Measurements from ENCODE around the gene LIN54.
A peak's percentile ranks its signal among the peaks of the same experiment; 100 is the strongest.

The LIN54 gene

DNA sequence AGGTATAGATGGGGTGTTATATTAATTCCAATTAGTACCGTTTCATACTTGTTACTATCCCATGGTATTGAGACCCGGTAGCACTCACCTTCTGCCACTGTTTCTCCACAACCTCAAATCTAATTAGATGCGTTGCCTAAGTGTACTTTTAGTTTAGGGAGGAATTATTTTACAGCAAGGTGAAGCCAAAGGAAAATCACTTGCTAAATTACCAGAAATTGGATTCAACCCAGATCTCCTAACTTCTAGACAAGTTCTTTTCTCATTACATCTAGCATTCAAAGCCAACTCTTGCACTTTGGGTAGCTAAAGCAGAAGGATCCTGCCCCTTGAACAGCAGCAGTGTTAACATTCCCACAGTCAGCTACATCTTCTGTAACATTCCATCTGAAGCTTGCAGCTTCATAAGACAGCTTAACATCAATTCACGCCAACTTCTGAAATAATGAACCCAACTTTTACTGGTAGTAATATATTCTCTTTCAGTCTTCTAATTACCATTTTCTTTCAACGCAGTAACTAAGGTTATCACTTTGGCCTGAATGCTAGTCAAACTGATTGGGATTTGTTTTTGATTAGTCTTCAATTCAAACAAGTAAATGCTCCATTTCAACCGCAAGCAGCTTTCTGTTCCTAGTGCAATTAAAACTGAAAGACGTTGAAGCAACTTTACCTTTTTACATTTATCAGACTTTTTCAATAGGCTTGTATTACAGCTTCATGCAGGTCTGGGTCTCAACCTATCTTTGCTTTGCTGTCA is 118.7 kb downstream of the LIN54 start:
- no peak for DNase-seq (ENCODE audit: low spot score)

DNA sequence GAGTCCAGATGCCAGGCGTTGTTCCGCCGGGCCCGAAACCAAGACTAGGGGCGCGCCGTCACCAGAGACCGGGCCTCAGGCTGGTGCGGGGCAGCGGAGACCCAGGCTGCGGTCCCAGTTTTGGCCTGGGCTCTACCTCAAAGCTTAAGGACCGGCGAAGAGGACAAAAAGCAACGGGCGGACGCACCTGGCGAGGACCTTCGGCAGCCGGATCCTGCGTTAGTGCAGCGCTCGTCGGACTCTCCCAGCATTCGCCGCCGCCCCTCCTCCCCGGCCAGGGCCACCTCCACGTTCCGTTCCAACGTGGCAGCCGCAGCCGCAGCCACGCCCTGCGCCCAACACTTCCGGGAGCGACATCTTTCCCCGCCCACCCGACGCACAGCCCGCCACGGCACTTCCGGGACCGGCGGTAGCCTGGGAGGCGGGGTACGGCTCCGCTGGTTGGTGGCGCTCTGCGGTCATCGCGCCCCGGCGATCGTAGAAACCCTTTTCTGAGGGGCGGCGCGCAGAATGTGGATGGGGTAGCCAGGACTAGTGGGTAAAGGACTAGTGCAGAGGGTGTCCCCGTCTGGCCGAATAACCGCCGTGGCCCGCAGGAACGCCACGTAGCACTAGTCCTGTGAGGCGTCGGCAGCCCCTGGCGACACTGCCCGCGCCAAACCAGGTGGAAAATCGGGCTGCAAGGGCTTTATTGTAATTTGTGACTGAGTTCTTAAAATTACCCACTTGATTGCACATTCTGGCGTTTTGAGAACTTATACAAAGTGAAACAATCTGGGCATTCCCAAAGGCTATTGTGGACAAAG is 119.5 kb downstream of the LIN54 start, which contains the start of gene SEC31A:
Gene SEC31A, minus strand, starts transcription at position 253 of the 806 bp plus-strand sequence. CDS start 9,217 bp downstream, outside the sequence.
- DNase-seq (ENCODE audit: low spot score), result peak; percentile 96

DNA sequence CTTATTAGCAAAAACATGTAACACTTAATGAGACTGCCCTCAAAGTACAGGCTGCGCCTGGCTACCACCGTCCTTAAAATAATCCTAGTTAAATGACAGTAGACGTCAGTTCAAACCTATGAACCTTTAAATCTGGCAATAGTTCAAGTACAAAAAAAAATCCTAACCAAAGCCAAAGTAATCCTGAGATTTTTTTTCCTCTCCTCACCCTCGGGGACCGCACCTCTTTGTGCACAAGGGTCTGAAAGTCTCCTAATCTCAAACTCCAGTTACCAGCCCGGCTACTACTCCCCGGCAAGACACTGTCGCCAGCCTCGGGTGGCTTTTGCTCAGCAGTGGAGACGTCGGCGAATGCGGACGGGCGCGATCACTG is 120.1 kb downstream of the LIN54 start:
- peak; percentile 32 for DNase-seq (ENCODE audit: low spot score)

DNA sequence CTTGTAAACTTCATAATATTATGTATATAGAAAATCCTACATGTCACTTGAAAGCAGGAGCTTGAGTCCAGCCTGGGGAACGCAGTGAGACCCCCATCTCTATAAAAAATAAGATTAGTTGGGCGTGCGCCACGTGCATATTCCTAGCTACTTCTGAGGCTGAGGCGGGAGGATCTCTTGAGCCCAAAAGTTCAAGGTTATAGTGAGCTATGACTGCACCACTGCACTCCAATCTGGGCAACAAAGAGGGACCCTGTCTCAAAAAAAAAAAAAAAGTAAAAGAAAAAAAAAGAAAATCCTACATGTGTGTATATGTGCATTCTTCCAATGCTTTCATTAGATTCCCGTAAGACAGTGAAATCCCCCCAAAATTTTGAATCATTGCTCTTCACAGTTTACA is 121.3 kb downstream of the LIN54 start:
- no peak for DNase-seq (ENCODE audit: low spot score)

DNA sequence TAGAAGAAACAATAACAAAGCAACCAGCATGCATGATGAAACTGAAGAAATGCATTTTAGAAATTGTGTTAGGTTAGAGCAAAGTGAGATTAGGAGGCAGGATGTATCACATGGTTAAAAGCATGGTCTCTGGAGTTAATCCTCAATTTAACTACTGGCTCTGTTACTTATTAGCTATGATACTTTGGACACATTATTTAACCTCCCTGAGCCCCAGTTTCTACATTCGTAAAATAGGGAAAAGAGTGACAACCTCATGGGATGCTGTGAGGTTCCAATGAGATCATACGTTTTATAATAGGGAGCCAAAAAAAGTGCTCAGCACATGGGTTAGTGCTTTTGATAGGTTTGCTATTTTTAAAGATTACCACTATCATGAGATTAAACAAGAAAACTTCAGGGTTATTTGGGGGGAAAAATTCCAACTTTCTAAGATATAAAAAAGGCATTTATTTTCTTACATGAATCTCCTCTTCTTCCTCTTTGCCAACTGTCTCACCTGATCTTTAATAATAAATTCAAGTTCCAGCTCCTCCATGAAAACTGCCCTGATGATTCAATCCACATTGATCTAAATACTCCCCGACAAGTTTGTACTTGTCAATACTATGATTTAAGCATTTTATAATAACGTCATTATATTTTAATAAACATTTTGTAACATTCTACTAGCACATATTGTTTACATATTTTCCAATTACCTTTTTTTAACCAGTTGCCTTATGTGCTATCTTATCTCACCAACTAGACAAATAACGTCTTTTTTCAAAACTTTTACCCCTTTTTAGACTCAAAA is 124.3 kb downstream of the LIN54 start:
- no peak for DNase-seq (ENCODE audit: low spot score)

DNA sequence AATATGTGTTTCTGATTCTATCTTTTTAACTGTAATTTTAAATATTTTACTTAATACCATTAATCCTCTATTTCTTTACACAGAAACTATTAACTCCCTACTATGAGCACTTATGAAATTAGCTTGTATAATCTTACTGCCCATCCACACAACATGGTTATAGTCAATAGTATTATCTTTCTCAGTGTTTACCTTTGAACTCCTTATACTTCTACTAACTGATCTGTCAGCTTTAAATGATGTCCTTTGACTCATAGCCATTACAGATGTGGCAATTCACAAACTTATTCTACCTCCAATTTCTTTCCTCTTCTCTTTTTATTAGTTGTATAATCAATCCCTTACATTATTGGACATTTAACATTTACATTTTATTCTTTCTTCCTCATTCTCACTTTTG is 125.2 kb downstream of the LIN54 start:
- DNase-seq (ENCODE audit: low spot score), result no peak
